ENCODE data around the gene PLEKHA5. TPM values are rescaled to one million over a fixed set of nuclear protein-coding genes. Genes with fewer than 3 reads are reported as not detected.

The PLEKHA5 gene
- total RNA-seq, 4 donors from 2014 or later: 21.3 to 22.9 (median 21.4) TPM

DNA sequence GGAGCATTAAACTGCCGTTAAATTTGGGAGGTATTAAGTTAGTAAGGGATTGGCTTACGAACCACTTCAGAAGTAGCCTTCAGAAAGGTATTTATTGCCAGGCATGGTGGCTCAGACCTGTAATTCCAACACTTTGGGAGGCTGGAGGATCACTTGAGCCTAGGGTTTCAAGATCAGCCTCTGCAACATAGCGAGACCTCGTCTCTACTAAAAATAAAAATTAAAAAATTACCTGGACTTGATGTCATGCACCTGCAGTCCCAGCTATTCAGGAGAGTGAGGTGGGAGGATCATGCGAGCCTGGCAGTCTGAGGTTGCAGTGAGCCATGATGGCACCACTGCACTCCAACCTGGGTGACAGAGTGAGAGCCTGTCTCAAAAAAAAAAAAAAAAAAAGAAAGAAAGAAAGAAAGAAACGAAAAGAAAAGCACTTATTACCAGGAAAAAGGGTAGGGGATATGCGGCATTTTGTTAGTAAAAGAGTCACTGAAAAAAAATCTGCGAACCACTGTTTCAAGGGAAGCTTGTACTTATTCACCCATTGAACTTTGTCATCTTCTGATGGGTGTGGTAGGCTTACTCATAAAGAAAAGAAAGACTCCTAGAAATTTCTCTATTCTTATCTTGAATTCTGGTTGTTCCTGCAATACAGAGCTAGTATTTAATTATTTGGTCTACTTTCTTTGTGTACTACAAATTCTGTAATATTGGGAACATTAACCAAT is 33.6 kb upstream of the PLEKHA5 start:
- Histone ChIP-seq H3K4me3 (no peak overlapping the region), H3K36me3 (no peaks in the 10 kb centered on the region), H3K9me3 (no peaks in the 10 kb centered on the region), H3K4me1 (peaks cover 0 to 15% (median 2%) of the 10 kb centered on the region in 4 donors), H3K27me3 (no peaks in the 10 kb centered on the region), H3K27ac (no peak overlapping the region)
- TF ChIP-seq, protein P1, sequence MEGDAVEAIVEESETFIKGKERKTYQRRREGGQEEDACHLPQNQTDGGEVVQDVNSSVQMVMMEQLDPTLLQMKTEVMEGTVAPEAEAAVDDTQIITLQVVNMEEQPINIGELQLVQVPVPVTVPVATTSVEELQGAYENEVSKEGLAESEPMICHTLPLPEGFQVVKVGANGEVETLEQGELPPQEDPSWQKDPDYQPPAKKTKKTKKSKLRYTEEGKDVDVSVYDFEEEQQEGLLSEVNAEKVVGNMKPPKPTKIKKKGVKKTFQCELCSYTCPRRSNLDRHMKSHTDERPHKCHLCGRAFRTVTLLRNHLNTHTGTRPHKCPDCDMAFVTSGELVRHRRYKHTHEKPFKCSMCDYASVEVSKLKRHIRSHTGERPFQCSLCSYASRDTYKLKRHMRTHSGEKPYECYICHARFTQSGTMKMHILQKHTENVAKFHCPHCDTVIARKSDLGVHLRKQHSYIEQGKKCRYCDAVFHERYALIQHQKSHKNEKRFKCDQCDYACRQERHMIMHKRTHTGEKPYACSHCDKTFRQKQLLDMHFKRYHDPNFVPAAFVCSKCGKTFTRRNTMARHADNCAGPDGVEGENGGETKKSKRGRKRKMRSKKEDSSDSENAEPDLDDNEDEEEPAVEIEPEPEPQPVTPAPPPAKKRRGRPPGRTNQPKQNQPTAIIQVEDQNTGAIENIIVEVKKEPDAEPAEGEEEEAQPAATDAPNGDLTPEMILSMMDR (IDR thresholded peaks at IDR 0.05): no peak
- DNase-seq (ENCODE audit: low spot score in 2 of 2): no peak
- 89% methylated on average over 8 of the region's 8 CpGs for WGBS, 2 donors

DNA sequence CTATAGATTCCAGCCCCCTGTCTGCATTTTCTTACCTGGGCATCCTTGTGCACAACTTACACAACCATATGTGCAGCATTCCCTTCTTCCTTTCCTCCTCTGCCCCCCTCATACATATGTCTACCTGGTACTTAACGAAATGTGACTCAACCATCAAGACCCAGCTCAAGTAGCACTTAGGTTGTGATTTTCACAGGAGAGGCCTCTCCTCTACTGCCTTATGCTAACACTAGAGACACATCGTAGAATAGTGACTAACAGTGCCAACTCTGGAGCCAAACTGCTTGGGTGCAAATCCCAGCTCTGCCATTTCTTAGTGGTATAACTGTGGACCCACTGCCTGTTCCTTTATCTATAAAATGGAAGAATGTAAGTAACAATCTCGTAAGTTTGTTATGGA is 24.1 kb upstream of the PLEKHA5 start:
- H3K4me1 ChIP-seq: no peaks in the 10 kb centered on the region
- H3K9me3 ChIP-seq: no peaks in the 10 kb centered on the region
- TF ChIP-seq, protein P1 (IDR thresholded peaks at IDR 0.05): no peak
- no peak for TF ChIP-seq EP300 (IDR thresholded peaks at IDR 0.05)
- TF ChIP-seq POLR2A (IDR thresholded peaks at IDR 0.05): no peak
- H3K4me3 ChIP-seq: no peak overlapping the region
- H3K27ac ChIP-seq: no peak overlapping the region
- DNase-seq (ENCODE audit: low spot score in 2 of 2): no peak
- no peaks in the 10 kb centered on the region for H3K36me3 ChIP-seq
- 88 to 91% methylated on average over 3 of the region's 3 CpGs for WGBS, 2 donors
- H3K27me3 ChIP-seq: no peaks in the 10 kb centered on the region

DNA sequence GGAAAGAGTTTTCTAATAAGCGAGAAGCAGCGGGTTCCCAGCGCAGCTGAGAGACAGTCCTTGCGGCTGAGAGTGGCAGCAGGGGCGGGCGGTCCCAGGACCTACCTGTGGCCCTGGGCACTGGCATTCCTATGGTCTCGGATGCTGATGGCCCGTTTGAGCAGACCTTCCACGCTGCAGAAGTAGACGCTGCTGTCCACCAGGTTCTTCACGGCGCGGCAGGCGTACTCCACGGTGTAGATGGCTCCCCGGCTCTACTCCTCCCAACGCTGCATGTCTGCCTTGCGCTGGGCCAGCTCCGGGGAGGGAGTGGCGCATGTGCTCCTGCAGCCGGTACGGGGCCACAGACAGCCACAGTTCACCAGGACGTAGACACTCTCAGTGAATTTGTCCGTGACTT is 21.8 kb upstream of the PLEKHA5 start:
- Histone ChIP-seq H3K9me3 (no peaks in the 10 kb centered on the region), H3K27me3 (no peaks in the 10 kb centered on the region), H3K36me3 (no peaks in the 10 kb centered on the region), H3K27ac (no peak overlapping the region), H3K4me3 (no peak overlapping the region), H3K4me1 (no peaks in the 10 kb centered on the region)
- TF ChIP-seq POLR2A (IDR thresholded peaks at IDR 0.05): no peak
- TF ChIP-seq, protein P1 (IDR thresholded peaks at IDR 0.05): no peak
- TF ChIP-seq EP300 (IDR thresholded peaks at IDR 0.05): no peak
- WGBS, 2 donors: 96 to 98% methylated on average over 22 to 24 of the region's 24 CpGs
- no peak for DNase-seq (ENCODE audit: low spot score in 2 of 2)

DNA sequence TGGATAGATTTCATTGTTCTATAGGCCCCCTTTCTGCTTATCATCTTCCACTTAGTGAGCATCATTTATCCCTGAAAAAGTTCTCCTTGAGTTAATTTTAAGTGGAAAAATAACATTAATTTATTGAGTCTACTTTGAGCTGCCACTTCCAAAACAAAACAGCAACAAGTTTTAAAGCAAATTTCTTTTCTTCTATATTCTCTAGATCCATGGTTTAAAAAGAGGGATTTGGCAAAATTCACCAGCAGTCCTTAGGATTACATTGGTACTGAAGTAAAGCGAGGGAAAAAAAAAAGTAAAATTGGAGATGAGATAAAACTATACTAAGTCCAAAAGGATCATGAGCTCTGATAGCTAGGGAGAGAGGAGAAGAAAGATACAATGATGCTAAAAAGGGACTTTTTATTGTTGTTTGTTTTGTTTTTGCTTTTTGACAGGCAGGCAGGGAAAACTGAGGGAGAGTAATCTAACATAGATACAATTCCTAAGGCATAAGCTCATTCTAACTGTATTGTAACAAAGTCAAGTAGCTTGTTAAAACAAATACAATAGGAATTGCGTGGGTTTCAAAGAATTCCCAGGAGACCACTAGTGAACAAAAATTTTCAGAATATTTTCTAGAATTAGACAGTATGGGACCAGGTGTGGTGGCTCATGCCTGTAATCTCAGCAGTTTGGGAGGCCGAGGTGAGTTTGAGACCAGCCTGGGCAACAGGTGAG is 19.2 kb upstream of the PLEKHA5 start:
- Histone ChIP-seq H3K9me3 (no peaks in the 10 kb centered on the region), H3K27me3 (no peaks in the 10 kb centered on the region), H3K4me3 (no peak overlapping the region), H3K4me1 (no peaks in the 10 kb centered on the region), H3K36me3 (no peaks in the 10 kb centered on the region), H3K27ac (no peak overlapping the region)
- TF ChIP-seq POLR2A (IDR thresholded peaks at IDR 0.05) (no peak), EP300 (IDR thresholded peaks at IDR 0.05) (no peak)
- TF ChIP-seq, protein P1 (IDR thresholded peaks at IDR 0.05): no peak
- no peak for DNase-seq (ENCODE audit: low spot score in 2 of 2)
- WGBS, 2 donors: 76 to 80% methylated on average over 3 of the region's 3 CpGs

DNA sequence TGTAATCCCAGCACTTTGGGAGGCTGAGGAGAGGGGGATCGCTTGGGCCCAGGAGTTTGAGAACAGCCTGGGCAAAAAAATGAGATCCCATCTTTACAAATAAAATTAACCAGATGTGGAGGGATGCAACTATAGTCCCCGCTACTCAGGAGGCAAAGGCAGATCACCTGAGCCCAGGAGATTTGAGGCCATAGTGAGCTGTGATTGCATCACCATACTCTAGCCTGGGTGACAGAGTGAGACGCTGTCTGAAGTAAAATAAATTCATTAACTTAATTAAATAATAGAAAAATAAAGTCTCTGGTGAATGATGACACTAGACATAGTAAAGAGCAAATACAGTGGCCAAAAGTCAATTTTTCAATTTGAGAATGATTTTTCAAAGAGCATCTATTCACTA is 16.1 kb upstream of the PLEKHA5 start:
- Histone ChIP-seq H3K27me3 (no peaks in the 10 kb centered on the region), H3K27ac (no peak overlapping the region), H3K4me1 (no peaks in the 10 kb centered on the region), H3K36me3 (no peaks in the 10 kb centered on the region), H3K9me3 (no peaks in the 10 kb centered on the region), H3K4me3 (no peak overlapping the region)
- TF ChIP-seq, protein P1 (IDR thresholded peaks at IDR 0.05): no peak
- TF ChIP-seq EP300 (IDR thresholded peaks at IDR 0.05) (no peak), POLR2A (IDR thresholded peaks at IDR 0.05) (no peak)
- WGBS, 2 donors: 94 to 95% methylated on average over 3 of the region's 3 CpGs
- DNase-seq (ENCODE audit: low spot score in 2 of 2): no peak
